Measurements from ENCODE around the gene SPINDOC.

SPINDOC gene

GRCh38 chr11:63834535-63835157 lies 21.4 kb downstream of the SPINDOC start:
- no peak for DNase-seq

- no peak for DNase-seq
Measured at GRCh38 chr11:63835158-63835545, 21.9 kb downstream of the SPINDOC start.

GRCh38 chr11:63837027-63837688 lies 23.9 kb downstream of the SPINDOC start:
- peak; percentile 82 for DNase-seq

DNA sequence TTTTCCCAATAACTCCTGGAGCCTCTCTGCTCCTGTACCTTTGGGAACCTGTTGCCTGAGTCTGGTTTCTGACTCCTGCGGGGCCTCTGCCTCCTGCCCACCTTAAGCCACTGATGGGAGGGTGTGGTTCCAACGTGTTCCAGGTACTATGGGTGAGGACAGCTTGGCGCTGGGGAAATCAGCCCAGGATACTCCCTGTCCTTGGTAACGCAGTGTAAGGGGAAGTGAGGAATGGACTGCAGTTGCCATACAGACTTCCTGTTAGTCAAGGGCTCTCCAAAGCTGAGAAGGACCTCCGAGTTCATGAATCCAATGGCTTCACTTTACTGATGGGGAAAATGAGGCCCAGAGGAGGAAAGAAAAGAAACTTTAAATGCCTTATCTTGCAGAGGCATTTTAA lies 24.5 kb downstream of the SPINDOC start:
- no peak for DNase-seq

GRCh38 chr11:63838150-63838677 lies 25.0 kb downstream of the SPINDOC start:
- no peak for DNase-seq

DNA sequence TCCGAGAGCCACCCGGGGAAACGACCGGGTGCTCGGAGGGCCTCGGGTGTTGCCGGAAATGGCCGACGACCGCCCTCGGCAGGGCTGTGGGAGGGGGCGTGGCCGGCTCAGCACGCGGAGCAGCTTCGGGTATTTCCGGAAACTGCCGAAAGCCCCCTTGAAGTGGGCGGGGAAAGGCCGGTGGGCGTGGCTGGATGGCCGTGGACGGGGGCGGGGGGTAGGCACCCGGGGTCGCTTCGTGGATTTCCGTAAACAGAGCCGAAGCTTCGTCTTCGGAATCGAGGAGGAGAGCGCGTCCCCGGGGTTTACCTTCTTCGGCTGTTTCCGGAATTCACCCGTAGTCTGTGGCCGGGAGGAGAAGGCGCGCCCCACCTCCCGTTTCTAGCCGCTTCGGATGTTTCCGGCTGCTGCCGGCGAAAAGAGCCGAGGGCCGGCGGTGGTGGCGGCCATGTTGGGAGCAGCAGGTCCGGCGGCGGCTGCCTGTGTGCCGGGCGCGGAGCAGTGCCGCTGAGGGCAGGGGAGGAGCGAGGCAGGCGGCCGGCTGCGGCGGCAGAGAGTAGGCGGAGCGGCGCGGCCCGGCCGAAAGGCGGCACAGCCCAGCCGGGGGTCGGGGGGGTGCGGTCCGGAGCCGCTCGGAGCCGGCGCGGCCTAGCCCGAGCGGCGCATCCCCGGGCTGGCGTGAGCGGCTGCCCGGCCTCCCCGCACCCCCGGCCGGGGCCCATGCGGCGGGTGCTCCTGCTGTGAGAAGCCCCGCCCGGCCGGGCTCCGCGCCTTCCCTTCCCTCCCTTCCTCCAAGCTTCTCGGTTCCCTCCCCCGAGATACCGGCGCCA lies 25.6 kb downstream of the SPINDOC start, which contains the start of gene MARK2:
Gene MARK2 (plus strand): TSS at position 433 of the 830 bp plus-strand sequence. CDS start 397 bp downstream, at position 830.
- DNase-seq: peak; percentile 100

GRCh38 chr11:63839508-63840355 lies 26.5 kb downstream of the SPINDOC start:
- no peak for DNase-seq

- DNase-seq: peak; percentile 15
Measured at GRCh38 chr11:63840356-63841060, 27.3 kb downstream of the SPINDOC start.

DNA sequence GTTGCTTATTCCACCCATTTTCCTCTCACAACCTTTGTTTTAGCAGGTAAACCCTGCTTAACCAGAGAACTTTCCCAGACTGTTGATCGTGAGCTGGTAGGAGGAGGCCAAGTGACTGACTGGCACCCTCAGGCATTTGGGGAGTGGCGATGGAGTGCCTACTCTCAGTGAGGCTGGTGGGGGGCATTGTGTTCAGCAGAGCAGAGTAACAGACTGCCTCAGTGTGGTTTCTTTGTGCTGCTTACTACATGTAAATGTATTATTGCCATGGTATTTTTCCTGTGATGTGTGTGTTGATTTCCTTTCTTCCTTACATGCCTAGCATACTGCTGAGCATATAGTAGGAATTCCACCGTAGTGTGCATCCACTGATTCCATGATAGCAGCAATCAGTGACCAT lies 28.3 kb downstream of the SPINDOC start:
- no peak for DNase-seq

DNA sequence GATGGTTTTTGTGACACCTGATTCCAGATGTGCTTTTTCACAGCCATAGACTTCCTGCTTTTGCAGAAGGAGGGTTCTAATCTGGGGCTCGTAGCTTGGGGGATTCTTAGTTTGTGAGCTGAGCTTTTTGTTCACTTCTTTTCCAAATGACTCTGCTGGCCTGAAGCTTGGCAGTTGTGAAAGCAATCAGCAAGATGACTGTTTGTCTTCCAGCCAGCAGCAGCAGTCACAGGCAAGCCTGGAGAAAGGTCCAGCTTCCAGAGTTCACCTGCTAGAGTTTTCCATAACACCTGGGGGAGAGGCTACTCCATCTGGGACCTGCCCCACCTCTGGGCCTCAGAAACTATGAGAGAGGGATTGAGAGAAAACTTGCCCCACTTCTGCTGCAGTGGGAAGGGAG lies 29.8 kb downstream of the SPINDOC start:
- DNase-seq: no peak

GRCh38 chr11:63844836-63845235 lies 31.6 kb downstream of the SPINDOC start:
- DNase-seq: no peak

GRCh38 chr11:63845303-63845702 lies 32.0 kb downstream of the SPINDOC start:
- DNase-seq: no peak

GRCh38 chr11:63845911-63846310 lies 32.7 kb downstream of the SPINDOC start:
- DNase-seq: no peak

- no peak for DNase-seq
Measured at GRCh38 chr11:63846897-63847296, 33.6 kb downstream of the SPINDOC start.

DNA sequence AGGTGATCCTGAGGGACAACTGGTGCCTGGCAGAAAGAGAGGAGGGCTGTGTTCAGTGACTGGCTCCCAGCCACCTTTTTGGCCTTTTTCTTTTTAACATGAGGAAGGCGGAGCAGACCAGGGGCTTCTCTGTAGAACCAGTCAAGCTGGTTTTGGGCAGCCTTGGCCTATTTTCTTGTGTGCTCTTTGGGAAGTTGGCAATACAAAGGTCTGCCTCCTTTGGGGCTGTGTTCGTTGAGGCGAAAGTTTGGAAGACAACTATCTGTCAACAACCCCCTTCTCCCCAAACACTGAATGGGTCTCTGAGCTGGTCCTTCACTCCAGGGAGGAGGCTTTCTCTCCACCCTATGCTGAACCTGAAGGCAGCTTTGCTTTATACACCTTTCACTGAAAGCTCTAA lies 34.1 kb downstream of the SPINDOC start:
- no peak for DNase-seq

- DNase-seq: no peak
Measured at GRCh38 chr11:63849691-63850090, 36.4 kb downstream of the SPINDOC start.

DNA sequence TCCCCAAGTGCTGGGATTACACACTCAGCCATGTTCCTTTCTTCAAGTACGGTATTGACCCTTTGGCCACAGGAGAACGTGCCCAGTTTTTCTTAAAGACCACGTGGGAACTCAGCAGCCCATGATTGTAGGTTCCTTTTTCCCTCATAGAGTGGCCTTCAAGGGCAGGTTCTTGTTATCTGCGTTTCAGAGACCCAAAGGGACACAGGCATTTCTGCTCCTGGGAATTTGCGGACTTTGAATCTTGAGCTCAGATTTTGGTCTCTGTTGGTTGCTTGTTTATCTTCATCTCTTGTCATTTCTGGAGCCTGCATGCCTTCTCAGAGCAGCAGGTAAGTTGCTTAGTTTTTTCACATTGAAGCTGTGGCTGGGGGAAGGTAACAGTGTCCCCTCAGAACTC lies 37.7 kb downstream of the SPINDOC start:
- no peak for DNase-seq

DNA sequence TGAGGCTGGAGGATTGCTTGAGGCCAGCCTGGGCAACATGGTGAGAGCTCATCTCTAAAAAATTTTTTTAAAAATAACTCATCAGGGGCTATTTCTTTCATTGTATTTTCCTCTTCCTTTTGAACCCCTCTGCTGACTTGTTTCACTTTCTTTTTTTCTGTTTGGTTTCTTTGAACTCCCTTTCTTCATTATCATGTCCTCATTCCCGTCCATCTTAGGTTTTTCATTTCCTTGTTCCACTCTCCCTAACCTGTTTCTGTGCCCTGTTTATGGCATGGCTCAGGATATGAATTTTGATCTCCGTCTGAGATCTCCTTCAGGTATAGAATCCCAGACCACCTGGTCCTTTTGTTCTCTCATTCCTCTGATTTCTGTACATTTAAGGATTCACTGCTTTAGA lies 38.1 kb downstream of the SPINDOC start:
- DNase-seq: no peak

GRCh38 chr11:63853476-63853875 lies 40.2 kb downstream of the SPINDOC start:
- DNase-seq: no peak

DNA sequence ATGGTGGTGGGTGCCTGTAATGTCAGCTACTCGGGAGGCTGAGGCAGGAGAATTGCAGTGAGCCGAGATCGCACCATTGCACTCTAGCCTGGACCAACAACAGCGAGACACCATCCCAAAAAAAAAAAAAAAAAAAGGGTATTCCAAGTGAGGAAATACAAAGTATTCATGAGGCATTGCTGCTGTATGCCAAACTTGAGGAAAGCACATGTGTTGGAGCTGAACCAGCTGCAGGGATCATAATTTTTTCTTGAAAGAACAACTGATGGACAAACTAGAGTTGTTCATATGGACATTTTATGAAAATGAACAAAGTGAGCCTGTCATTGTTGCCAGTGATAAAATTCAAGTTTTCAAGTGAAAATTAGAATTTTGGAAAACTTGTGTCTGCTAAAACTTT lies 41.4 kb downstream of the SPINDOC start:
- DNase-seq: no peak

DNA sequence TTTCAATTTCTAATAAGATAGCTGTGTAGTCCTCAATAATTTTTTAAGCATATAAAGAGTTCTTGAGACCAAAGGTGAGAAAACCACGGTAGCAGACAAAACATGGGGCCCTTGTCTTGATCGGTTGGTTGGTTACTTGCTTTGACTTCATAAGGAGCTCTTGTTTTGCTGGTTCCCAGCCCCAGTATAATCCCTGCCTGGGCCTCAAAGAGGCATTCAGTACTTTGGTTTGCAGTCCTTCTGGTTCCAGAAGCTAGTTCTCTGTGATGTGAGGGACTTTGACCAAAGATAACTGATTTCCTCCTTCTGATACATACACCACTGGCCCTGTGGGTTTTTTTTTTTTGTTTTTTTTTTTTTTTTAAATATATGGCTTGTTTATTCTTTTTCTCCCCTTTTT lies 42.7 kb downstream of the SPINDOC start:
- DNase-seq: no peak

All from CD4-positive, alpha-beta T cell treated with Interleukin-12 subunit alpha and Interleukin-12 subunit beta, for 1 hour (primary cell).